Measurements from ENCODE around the gene AREG.

Gene AREG

GRCh38 chr4:74499986-74500781 is 55.2 kb downstream of the AREG start:
- no peak for DNase-seq (ENCODE audit: insufficient read length, low spot score)
- TF ChIP-seq TAF1 (IDR thresholded peaks at IDR 0.05; ENCODE audit: low read depth, low read length), result no peak
- TF ChIP-seq SPI1 (IDR thresholded peaks at IDR 0.05; ENCODE audit: low read depth, low read length), result no peak
- TF ChIP-seq PAX5 (IDR thresholded peaks at IDR 0.05; ENCODE audit: insufficient read depth, low read length, severe bottlenecking), result no peak
- TF ChIP-seq POU2F2 (IDR thresholded peaks at IDR 0.05; ENCODE audit: low read depth, low read length), result no peak
- TF ChIP-seq POLR2AphosphoS5 (IDR thresholded peaks at IDR 0.05; ENCODE audit: low read depth, low read length), result no peak
- TF ChIP-seq POLR2A (IDR thresholded peaks at IDR 0.05; ENCODE audit: low read depth, low read length), result no peak
- FAIRE-seq, result no peak

- no peak for FAIRE-seq
- TF ChIP-seq POLR2AphosphoS5 (IDR thresholded peaks at IDR 0.05; ENCODE audit: low read depth, low read length) (no peak), POLR2A (IDR thresholded peaks at IDR 0.05; ENCODE audit: low read depth, low read length) (no peak), TAF1 (IDR thresholded peaks at IDR 0.05; ENCODE audit: low read depth, low read length) (no peak), POU2F2 (IDR thresholded peaks at IDR 0.05; ENCODE audit: low read depth, low read length) (no peak), PAX5 (IDR thresholded peaks at IDR 0.05; ENCODE audit: insufficient read depth, low read length, severe bottlenecking) (no peak), SPI1 (IDR thresholded peaks at IDR 0.05; ENCODE audit: low read depth, low read length) (no peak)
- DNase-seq (ENCODE audit: insufficient read length, low spot score), result no peak
Observed at GRCh38 chr4:74501579-74501978, 56.6 kb downstream of the AREG start.

- DNase-seq (ENCODE audit: insufficient read length, low spot score) (no peak), FAIRE-seq (no peak)
Observed at GRCh38 chr4:74503580-74503979, 58.6 kb downstream of the AREG start.

GRCh38 chr4:74504212-74504611 is 59.3 kb downstream of the AREG start:
- FAIRE-seq (no peak), DNase-seq (ENCODE audit: insufficient read length, low spot score) (no peak)

More at GRCh38 chr4:74503580-74503979, 58.6 kb downstream of the AREG start:
- TF ChIP-seq POLR2AphosphoS5 (IDR thresholded peaks at IDR 0.05; ENCODE audit: low read depth, low read length), result no peak
- no peak for TF ChIP-seq POU2F2 (IDR thresholded peaks at IDR 0.05; ENCODE audit: low read depth, low read length)
- TF ChIP-seq PAX5 (IDR thresholded peaks at IDR 0.05; ENCODE audit: insufficient read depth, low read length, severe bottlenecking), result no peak
- TF ChIP-seq SPI1 (IDR thresholded peaks at IDR 0.05; ENCODE audit: low read depth, low read length), result no peak
- TF ChIP-seq POLR2A (IDR thresholded peaks at IDR 0.05; ENCODE audit: low read depth, low read length), result no peak
- no peak for TF ChIP-seq TAF1 (IDR thresholded peaks at IDR 0.05; ENCODE audit: low read depth, low read length)

More at GRCh38 chr4:74504212-74504611, 59.3 kb downstream of the AREG start:
- TF ChIP-seq PAX5 (IDR thresholded peaks at IDR 0.05; ENCODE audit: insufficient read depth, low read length, severe bottlenecking), result no peak
- TF ChIP-seq TAF1 (IDR thresholded peaks at IDR 0.05; ENCODE audit: low read depth, low read length), result no peak
- TF ChIP-seq POLR2A (IDR thresholded peaks at IDR 0.05; ENCODE audit: low read depth, low read length), result no peak
- TF ChIP-seq POLR2AphosphoS5 (IDR thresholded peaks at IDR 0.05; ENCODE audit: low read depth, low read length), result no peak

All from GM12891 (cell line).